K562 (cell line): ENCODE data around the gene KCTD4. TPM values are rescaled to one million over a fixed set of nuclear protein-coding genes. Genes with fewer than 3 reads are reported as not detected.

Source experiments
- ATAC-seq: fragments of 200-7000 bp; cut with Tn5 transposase; 3 replicates; pipeline ENCODE4 v1.9.1; 2020; ENCODE audit warnings: moderate library complexity
- BruUV-seq: library from RNA; stranded (reverse); fragments of 400-500 nt; replicated peaks from 2 replicates; lab custom pipeline; 2021; lab: Mats Ljungman, UMichigan
- CTCF ChIA-PET: fragments of 300-600 bp; formaldehyde crosslinking; extraction: SDS; loops from one replicate; lab custom pipeline; 2021; ENCODE audit warnings: low intra/inter-chr PET ratio; lab: Yijun Ruan, JAX
- POLR2A ChIA-PET: fragments of 300-600, 350-650 bp; sonication (Branson Sonifier 250); formaldehyde crosslinking; extraction: SDS; loops from one replicate; lab custom pipeline; 2021; ENCODE audit warnings: antibody characterized with exemption, inconsistent platforms; lab: Yijun Ruan, JAX
- DNase-seq, 4 experiments: peaks; one replicate each; pipeline versions ENCODE4 v3.0.0 to v3.0.0-alpha.2; 2011 to 2018; ENCODE audit warnings: low spot score in 3 of 4, mixed read lengths in 3 of 4; ENCODE audit errors: extremely low read depth in 1 of 4
- FAIRE-seq: peaks from 2 replicates; lab custom pipeline; 2011; peaks lifted over from hg19 to GRCh38; lab: Jason Lieb, UNC
- H2AFZ ChIP-seq: 2 replicates; pipeline ENCODE4 v1.6.0; 2011; ENCODE audit warnings: low read depth, low read length, control low read depth, inconsistent platforms
- H3K27ac ChIP-seq: fragments of 200-600 bp; 3 replicates; pipeline ENCODE4 v1.8.0; 2011; ENCODE audit warnings: low read depth, mild to moderate bottlenecking, control low read depth, inconsistent platforms, low read length, moderate library complexity, mixed read lengths; ENCODE audit errors: extremely low read depth
- H3K27me3 ChIP-seq, 2 experiments: fragments of 300-600 bp in 1 of 2; 2 replicates in 1 of 2; 3 replicates in 1 of 2; pipeline versions ENCODE4 v1.6.0 to v1.8.0; 2011; ENCODE audit warnings: inconsistent platforms in 2 of 2, low read length in 2 of 2, mild to moderate bottlenecking in 1 of 2, mixed read lengths in 1 of 2, moderate library complexity in 1 of 2; ENCODE audit not compliant: control insufficient read depth in 2 of 2, insufficient read depth in 2 of 2
- H3K36me3 ChIP-seq: fragments of 300-600 bp; 3 replicates; pipeline ENCODE4 v1.8.0; 2011; ENCODE audit warnings: mild to moderate bottlenecking, low read length, inconsistent platforms; ENCODE audit not compliant: control insufficient read depth, insufficient read depth
- H3K4me1 ChIP-seq, 2 experiments: fragments of 200-600 bp in 1 of 2; replicated peaks in 1 of 2; 2 replicates in 1 of 2; 3 replicates in 1 of 2; pipeline versions ENCODE4 v1.5.1 to v1.8.0; 2011; ENCODE audit warnings: inconsistent platforms in 2 of 2, low read length in 2 of 2, mild to moderate bottlenecking in 1 of 2, mixed read lengths in 1 of 2, moderate library complexity in 1 of 2; ENCODE audit not compliant: control insufficient read depth in 2 of 2, insufficient read depth in 2 of 2
- H3K4me2 ChIP-seq: 2 replicates; pipeline ENCODE4 v1.6.1; 2011; ENCODE audit warnings: low read length, control low read depth, inconsistent platforms, mixed read lengths; ENCODE audit not compliant: insufficient read depth
- H3K4me3 ChIP-seq: fragments of 200-600 bp; sonication (generic), shearing (Covaris generic); 2 replicates; pipeline ENCODE4 v1.5.1; 2016; ENCODE audit warnings: control low read depth, inconsistent platforms
- H3K79me2 ChIP-seq: fragments of 200-600 bp; 3 replicates; pipeline ENCODE4 v1.8.0; 2011; ENCODE audit warnings: low read length, inconsistent platforms; ENCODE audit not compliant: control insufficient read depth, insufficient read depth
- H3K9ac ChIP-seq, 2 experiments: 2 replicates each; pipeline versions ENCODE4 v1.6.0 to v1.6.1; 2011; ENCODE audit warnings: low read depth in 2 of 2, low read length in 2 of 2, control low read depth in 1 of 2, inconsistent platforms in 1 of 2, mild to moderate bottlenecking in 1 of 2, mixed read lengths in 1 of 2; ENCODE audit not compliant: insufficient read depth in 1 of 2
- H3K9me1 ChIP-seq: one replicate; pipeline ENCODE4 v1.6.0; 2011; ENCODE audit warnings: inconsistent platforms, mild to moderate bottlenecking, low read length, moderate library complexity; ENCODE audit not compliant: control insufficient read depth, insufficient read depth
- H3K9me3 ChIP-seq: replicated peaks from 2 replicates; pipeline ENCODE4 v1.5.1; 2011; ENCODE audit warnings: low read depth, low read length, inconsistent platforms; ENCODE audit not compliant: control insufficient read depth, insufficient read depth
- H4K20me1 ChIP-seq: replicated peaks from 2 replicates; pipeline ENCODE4 v1.6.1; 2011; ENCODE audit warnings: low read length, inconsistent platforms, mixed read lengths; ENCODE audit not compliant: control insufficient read depth, insufficient read depth
- HDAC1 ChIP-seq, 2 experiments: fragments of 450-650 bp; IDR thresholded peaks; 2 replicates each; pipeline ENCODE4 v1.6.1; 2016 to 2017; ENCODE audit warnings: inconsistent platforms in 1 of 2, mild to moderate bottlenecking in 1 of 2, moderate library complexity in 1 of 2
- NR1H2 ChIP-seq: sonication (generic); formaldehyde crosslinking; IDR thresholded peaks from 2 replicates; pipeline ENCODE4 v1.4.0; 2020; ENCODE audit warnings: mild to moderate bottlenecking, missing genetic modification reagents
- PML ChIP-seq: IDR thresholded peaks from 2 replicates; pipeline ENCODE4 v1.6.1; 2012; ENCODE audit warnings: low read length, inconsistent platforms
- WGBS: fragments of 100-300 bp; shearing (Covaris generic); methylation state at CpG from one replicate; pipeline ENCODE4 v1.1.6; 2016; ENCODE audit warnings: low coverage, mixed read lengths; ENCODE audit not compliant: insufficient coverage; ENCODE audit errors: missing lambda C conversion rate; 5-methylcytosine and 5-hydroxymethylcytosine counted together
- in situ Hi-C: fragments of 300-500 bp; cut with MboI; formaldehyde crosslinking; loops from 4 replicates; pipeline ENCODE4 v1.15.0; 2018; ENCODE audit warnings: inconsistent platforms, mixed read lengths
- intact Hi-C: fragments of 100-400 bp; cut with micrococcal nuclease; formaldehyde crosslinking; loops from 2 replicates; pipeline ENCODE4 v1.14.2; 2022
- polyA plus RNA-seq, 8 experiments: library from polyadenylated mRNA; depleted of rRNA in 4 of 8; stranded (reverse) in 5 of 8; unstranded in 3 of 8; fragments of >200 nt; fragmentation: Nextera tagmentation in 2 of 8; fragmentation: Illumina TruSeq in 1 of 8; extraction: Ambion mirVana in 2 of 8; extraction: Trizol in 1 of 8; gene quantifications; 2 replicates each; pipeline versions ENCODE4 v1.2.1 to v1.2.3, GENCODE V29; 2011 to 2014; ENCODE audit warnings: inconsistent platforms in 1 of 8, missing spikeins in 1 of 8
- total RNA-seq, 7 experiments: library from RNA; depleted of rRNA in 6 of 7; stranded (reverse); fragments of >200 nt in 6 of 7; fragmentation: Illumina TruSeq in 2 of 7; extraction: Trizol in 2 of 7; gene quantifications; 2 replicates each; pipeline versions ENCODE4 v1.2.1 to v1.2.3, GENCODE V29; 2011 to 2021; ENCODE audit warnings: low replicate concordance in 1 of 7

KCTD4 gene
- total and polyA plus RNA-seq, 9 of the 15 experiments (the other 6 are each of a cell fraction or from before 2014, with no cell fraction given) = not detected

DNA sequence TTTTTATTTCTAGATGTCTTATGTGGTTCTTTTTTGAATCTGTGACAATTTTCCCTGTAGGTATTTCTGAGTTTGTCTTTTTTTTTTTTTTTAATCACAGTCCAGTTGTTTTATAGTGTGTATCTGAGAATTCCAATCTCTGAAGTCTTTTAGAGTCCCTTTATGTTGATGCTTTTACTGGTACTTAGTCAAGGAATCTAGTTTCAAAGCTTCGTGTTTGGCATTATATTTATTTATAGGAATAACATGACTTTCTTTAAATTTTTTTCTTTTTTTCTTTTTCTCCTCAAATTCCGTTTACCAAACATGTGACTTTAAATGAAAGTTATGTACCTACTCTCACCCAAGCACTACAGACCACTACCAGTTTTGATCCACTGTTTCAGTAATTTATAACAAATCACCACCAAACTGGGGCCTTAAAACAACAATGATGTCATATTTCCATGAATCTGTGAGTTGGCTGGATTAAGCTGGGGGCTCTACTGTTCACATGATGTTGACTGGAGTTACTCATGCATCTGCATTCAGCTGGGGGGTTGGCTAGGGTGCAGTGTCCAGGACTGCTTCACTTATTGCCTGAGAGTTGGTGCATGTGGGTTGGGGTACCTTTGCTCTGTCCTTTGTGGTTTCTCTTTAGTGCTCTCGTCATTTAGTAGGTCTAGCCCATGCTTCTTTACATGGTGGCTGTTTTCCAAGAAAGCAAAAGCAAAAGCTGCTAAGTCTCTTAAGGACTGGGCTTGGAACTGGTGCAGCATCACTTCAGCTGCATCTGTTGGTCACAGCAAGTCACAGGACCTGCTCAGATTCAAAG lies 22.3 kb downstream of the KCTD4 start (continued):
- no peak for TF ChIP-seq PML

DNA sequence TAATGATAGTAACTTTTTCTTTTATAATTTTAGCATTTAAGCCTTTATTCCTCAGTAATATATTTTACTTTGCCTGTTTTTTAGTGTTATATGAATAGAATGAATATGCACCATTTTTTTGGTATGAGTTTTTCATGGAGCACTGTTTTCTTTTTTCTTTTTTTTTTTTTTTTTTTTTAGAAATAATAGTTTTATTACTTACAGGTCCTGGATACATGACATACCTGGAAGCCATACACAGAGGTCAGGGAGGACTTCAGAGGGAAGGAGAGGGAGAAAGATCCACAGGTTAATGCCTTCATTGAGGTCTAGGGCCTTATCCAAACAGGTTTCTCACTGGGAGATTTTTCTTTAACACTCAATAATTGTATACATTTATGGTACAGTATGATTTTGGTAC lies 26.4 kb downstream of the KCTD4 start:
- no peaks in the 10 kb centered on the region for H3K27me3 ChIP-seq
- in situ Hi-C loops (no loop called here), intact Hi-C loops (no loop called here)
- no peak for FAIRE-seq
- no TSS peak for BruUV-seq
- peaks cover 32% of the 10 kb centered on the region for H3K79me2 ChIP-seq
- ChIA-PET POLR2A (no interaction called here), CTCF (interaction anchor here (0.7 kb wide), 1 partner anchor 116 kb away, joined by 3 read pairs; no protein-coding TSS in a partner anchor)
- no peaks in the 10 kb centered on the region for H3K9me3 ChIP-seq
- H3K27ac ChIP-seq = no peak overlapping the region
- no peaks in the 10 kb centered on the region for H3K9me1 ChIP-seq
- no peak overlapping the region for H3K4me3 ChIP-seq
- H3K9ac ChIP-seq = no peak overlapping the region
- no peaks in the 10 kb centered on the region for H4K20me1 ChIP-seq
- H2AFZ ChIP-seq = no peak overlapping the region
- no peak for DNase-seq
- no peak for ATAC-seq
- 0 out of 3 replicates have a peak, but pooled peaks cover 9% of the 10 kb centered on the region for H3K36me3 ChIP-seq
- TF ChIP-seq NR1H2 (CRISPR knock-in tag) = no peak
- no peak overlapping the region for H3K4me2 ChIP-seq
- no peaks in the 10 kb centered on the region; a peak in 1 of 5 replicates for H3K4me1 ChIP-seq

GRCh38 chr13:45168555-45168930 lies 32.3 kb downstream of the KCTD4 start:
- Histone ChIP-seq H4K20me1 (no peaks in the 10 kb centered on the region), H2AFZ (no peak overlapping the region), H3K9ac (no peak overlapping the region), H3K4me3 (no peak overlapping the region), H3K36me3 (peaks cover 19% of the 10 kb centered on the region), H3K79me2 (peaks cover 5% of the 10 kb centered on the region; the same call in 2 of the 3 replicates), H3K4me1 (no peaks in the 10 kb centered on the region), H3K4me2 (no peak overlapping the region), H3K9me1 (no peaks in the 10 kb centered on the region), H3K27ac (no peak overlapping the region), H3K27me3 (no peaks in the 10 kb centered on the region), H3K9me3 (no peaks in the 10 kb centered on the region)
- WGBS = 50% methylated on average over 2 of the region's 2 CpGs
- TF ChIP-seq HDAC1 (IDR thresholded peaks at IDR 0.05) = no peak
- intact Hi-C loops = loop anchor here (5.0 kb wide), 1 partner anchor 101 kb away; no protein-coding TSS in a partner anchor
- ChIA-PET POLR2A (interaction anchor here (0.7 kb wide), 1 partner anchor 92 kb away, joined by 3 read pairs; no protein-coding TSS in a partner anchor), CTCF (no interaction called here)
- BruUV-seq = no TSS peak
- DNase-seq (no peak), FAIRE-seq (no peak), ATAC-seq (no peak)
- in situ Hi-C loops = no loop called here
